ENCODE data around the gene TMEM143.

DNA sequence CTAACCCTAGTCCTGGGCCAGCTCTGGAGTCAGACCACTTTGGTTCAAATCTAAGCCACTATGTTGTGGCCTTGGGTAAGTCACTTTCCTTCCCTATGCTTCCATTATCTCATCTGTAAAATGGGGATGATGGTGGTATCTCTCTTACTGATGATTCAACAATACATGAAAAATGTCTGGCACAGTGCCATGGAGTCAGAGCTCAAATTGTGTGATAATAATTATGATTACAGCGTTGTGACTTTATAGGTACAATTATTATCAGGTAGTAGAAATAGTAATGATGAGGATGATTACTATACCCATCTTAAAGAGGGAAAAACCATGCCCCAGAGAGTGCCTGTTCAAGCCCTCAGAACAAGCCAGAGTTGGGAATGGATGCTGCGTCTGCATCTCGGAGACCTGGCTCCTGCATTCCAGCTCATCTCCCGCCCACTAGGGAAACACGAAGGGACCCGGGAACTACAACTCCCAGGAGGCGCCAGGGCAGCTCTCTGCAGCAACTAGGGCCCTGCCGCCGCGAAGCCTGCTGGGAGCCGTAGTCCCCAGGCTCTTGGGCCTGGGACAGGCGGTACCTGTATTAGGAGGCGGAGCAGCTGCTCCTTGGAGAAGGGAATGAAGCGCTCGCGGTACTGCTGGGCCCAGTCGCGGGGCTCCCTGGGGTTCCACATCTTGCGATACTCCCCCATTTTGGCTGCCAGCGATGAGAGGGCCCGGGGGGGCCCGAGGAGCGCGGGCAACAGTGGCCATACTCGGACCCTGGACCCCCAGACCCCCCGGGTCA lies 832 bp downstream of the TMEM143 start:
- TF ChIP-seq CTCF (IDR thresholded peaks at IDR 0.05) = no peak
- no peak for TF ChIP-seq POLR2A (IDR thresholded peaks at IDR 0.05)
